ENCODE measurements around the gene SLC25A45.

The SLC25A45 gene

DNA sequence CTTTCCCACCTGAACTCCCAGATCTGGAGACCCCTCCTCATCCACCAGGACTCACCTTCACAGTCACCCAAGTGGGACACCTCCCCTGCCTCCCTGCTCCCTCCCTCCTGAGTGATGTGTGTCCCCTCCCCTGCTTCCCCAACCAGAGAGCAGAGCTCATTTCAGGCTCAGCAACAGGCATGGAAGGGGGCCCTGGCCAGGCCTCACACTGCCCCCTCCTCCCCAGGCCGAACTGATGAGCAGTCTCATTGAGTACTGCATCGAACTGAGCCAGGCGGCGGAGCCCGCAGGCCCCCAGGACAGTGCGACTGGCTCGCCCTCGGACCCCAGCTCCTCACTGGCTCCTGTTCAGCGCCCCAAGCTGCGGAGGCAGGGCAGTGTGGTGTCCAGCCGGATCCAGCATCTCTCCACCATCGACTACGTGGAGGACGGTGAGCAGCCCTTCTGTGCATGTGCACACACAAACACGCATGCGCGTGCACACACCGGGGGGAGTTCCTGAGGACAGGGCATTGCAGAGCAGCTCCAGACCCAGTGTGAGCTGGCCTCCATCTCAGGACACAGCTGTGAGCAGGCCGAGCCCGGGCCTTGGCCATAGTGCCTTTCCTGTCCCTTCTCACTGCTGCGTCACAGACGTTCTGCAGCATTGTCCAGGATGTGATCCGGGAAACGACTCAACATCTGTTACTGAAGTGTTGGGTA lies 22.3 kb upstream of the SLC25A45 start:
- no peak for DNase-seq (ENCODE audit: low spot score)

DNA sequence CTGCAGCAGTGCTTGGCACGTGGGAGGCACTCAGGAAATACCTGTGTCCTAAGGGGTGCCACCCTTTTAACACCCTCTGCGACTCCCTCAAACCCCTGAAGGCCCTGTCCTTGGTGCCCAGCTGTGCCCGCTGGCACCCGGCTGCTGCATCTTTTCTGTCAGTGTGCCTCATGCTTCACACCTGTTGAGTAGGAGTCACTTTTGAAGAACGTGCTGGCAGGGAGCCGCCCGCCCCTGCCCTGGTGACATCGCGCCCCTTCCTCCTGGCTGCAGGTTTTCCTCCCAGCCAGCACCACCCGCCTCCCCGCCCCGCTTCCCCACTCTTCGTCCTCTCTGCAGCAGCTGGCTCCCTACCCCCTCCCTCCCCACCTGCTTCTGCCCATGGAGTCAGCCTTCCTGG lies 21.8 kb upstream of the SLC25A45 start:
- DNase-seq (ENCODE audit: low spot score), result no peak

DNA sequence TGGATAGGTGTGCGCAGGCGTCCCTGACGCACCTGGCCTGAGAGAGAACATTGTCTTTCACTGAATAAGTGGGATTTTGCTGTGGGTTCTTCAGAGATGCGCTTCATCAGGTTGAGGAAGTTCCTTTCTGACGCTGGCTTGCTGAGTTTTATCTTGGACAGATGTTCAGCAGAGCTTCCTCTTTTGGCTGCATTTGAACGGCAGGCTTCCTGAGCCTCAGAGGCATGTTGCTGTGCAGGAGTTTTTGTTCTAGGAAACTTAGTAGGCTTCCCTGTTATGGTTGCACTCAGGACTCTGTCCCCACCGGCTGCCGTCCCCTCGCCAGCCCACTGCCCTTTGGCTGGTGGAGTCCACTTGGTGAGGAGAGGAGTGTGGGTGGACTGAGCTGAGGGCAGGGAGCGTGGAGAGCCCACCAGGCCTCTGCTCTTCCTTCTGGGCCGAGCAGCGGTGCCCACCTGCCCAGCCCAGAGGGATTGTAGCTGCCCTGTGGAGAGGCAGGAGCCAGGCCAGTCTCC lies 21.2 kb upstream of the SLC25A45 start:
- DNase-seq (ENCODE audit: low spot score), result peak; percentile 42

DNA sequence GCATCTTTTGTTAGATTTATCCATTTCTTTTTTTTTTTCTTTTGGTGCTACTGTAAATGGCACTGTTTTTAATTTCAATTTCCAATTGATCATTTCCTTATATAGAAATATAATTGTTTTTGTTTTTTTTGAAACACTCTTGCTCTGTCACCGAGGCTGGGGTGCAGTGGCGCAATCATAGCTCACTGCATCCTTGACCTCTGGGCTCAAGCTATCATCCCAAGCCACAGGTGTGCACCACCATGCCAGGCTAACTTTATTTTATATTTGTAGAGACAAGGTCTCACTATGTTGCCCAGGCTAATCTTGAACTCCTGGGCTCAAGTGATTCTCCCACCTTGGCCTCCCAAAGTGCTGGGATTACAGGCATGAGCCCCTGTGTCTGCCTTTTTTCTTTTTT lies 20.3 kb upstream of the SLC25A45 start:
- DNase-seq (ENCODE audit: low spot score), result no peak

DNA sequence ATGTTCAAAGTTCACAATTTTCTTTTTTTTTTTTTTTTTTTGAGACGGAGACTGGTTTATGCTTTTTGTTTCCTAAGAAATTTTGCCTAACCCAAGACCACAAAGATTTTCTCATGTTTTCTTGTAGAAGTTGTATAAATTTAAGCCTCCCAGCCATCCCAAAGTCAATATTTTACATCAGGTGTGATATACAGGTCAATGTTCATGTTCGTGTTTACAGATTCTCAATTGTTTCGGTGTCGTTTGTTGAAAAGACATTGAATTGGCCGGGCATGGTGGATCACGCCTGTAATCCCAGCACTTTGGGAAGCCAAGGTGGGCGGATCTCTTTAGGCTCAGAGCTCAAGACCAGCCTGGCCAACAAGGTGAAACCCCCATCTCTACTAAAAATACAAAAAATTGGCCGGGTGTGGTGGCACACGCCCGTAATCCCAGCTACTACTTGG lies 19.4 kb upstream of the SLC25A45 start:
- DNase-seq (ENCODE audit: low spot score), result no peak

DNA sequence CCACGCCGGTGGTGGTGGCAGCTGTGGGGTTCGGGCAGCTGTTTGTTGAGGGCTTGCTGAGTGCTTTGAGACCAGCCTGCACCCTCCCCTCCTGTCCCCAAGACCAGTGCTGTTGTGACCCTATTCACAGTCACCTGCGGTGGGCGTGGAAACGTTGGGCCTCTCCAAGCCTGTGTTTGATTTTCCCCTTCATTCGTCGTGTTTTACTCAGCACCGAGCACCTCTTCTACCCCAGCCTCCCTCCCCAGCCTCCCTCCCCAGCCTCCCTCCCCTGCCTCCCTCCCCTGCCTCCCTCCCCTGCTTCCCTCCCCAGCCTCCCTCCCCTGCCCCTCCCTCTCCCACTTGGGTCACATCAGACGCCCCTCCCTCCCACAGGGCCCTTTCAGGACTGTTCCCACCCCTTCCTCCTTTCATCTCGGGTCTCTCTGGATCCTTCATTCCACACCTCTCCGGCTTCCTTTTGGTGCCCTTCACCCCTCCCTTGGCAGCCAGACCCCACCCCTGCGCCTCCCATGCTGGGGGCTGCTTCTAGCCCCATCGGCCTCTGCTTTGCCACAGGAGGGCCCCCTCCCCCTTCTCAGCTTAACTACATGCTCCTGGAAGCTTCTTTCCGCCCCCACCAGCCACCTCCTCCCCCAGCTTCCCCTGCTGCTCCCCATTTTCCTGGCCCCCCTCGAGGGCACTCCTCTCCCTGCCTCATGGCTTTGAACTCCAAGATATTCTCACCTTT lies 18.8 kb upstream of the SLC25A45 start:
- DNase-seq (ENCODE audit: low spot score), result no peak

DNA sequence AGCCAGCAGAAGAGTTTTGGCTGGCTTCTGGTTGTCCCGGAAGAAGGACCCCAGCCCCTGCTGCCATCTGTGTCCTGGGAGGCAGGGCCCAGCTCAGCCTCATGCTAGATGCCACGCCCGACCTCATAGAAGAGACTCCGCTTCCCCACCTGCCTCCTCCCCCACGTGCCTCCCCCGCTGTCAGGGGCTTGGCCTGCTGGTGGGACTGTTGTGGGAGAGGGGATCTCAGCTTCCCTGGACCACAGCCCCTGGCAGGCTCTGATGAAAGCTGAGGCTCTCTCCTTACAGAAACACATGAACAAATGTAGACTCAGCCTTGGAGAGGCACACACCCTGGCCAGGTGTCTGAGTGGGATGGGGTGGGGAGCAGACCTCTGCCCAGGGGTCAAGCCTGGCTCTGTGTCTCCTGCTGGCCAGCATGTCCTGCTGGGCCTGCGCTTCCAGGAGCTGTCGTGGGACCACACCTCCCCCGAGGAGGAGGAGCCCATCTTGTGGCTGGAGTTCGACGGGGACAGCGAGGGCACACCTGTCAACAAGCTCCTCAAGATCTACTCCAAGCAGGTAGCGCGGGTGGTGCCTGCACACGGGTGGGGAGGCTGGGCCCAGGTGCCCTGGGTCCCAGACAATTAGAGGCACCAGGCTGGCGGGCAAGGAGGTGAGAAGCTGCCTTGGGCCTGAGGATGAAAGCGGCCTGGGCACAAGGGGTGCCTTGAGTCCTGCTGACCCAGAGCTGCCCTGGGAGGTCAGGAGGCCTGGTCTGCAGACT lies 18.0 kb upstream of the SLC25A45 start:
- DNase-seq (ENCODE audit: low spot score), result no peak

DNA sequence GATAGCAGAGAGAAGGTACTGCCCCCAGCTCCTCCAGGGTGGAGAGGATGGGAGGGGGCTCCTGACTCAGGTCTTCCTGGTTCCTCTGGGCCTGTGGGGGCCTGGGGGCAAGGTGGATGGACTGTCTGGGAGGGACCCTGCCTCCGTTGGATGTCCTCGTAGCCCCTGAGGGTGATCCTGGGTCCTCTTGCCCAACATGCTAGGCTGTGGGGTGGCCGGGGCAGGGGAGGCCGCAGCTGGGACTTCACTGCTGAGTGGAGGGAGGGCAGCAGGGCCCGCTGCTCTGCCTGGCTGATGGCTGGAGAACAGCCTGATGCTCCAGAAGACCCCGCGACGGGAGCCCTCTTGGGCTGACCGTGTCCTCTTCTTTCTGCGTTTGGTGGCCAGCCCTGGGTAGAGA lies 17.4 kb upstream of the SLC25A45 start:
- DNase-seq (ENCODE audit: low spot score), result no peak

DNA sequence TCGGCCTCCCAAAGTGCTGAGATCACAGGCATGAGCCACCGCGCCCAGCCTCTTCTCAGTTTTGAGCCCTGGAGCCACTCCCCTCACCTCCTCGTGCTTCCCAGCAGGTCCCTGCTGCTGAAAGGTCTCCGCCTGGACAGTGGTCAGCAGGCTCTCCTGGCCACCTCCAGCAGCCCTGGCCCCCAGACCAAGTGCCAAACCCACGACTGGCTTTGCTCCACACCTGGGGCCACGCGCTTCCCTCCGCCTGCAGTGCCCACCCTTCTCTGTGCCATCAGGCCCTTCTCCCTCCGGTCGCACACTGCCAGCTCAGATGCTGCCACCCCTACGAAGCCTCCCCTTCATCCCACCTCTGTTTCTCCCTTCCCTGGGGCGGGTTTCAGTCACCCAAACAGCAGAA lies 16.8 kb upstream of the SLC25A45 start:
- DNase-seq (ENCODE audit: low spot score), result no peak

DNA sequence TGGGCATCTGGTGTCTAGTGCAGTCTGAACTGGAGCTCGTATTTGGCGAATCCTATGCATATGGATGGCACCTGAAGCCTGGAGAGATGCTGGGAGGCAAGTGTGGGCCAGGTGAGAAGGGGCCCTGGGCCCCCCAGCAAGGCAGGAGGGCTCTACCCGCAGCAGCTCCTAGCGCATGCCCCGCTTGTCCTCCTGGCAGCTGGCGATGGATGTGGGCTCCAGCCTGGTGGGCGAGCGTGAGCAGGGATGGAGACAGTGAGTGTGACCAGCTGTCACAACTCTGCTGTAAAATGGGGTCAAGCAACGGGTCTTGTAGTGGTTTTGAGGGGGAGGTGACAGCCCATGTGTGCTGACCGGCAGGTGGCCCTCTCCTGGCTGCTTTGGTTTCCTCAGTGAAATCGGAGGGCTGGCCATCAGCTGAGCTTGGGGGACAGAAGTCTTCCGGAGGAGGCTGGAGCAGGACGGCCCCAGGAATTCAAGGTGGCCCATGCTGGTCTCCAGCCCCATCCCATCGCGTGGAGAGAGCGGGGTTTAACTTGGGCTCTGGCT lies 16.0 kb upstream of the SLC25A45 start:
- no peak for DNase-seq (ENCODE audit: low spot score)

DNA sequence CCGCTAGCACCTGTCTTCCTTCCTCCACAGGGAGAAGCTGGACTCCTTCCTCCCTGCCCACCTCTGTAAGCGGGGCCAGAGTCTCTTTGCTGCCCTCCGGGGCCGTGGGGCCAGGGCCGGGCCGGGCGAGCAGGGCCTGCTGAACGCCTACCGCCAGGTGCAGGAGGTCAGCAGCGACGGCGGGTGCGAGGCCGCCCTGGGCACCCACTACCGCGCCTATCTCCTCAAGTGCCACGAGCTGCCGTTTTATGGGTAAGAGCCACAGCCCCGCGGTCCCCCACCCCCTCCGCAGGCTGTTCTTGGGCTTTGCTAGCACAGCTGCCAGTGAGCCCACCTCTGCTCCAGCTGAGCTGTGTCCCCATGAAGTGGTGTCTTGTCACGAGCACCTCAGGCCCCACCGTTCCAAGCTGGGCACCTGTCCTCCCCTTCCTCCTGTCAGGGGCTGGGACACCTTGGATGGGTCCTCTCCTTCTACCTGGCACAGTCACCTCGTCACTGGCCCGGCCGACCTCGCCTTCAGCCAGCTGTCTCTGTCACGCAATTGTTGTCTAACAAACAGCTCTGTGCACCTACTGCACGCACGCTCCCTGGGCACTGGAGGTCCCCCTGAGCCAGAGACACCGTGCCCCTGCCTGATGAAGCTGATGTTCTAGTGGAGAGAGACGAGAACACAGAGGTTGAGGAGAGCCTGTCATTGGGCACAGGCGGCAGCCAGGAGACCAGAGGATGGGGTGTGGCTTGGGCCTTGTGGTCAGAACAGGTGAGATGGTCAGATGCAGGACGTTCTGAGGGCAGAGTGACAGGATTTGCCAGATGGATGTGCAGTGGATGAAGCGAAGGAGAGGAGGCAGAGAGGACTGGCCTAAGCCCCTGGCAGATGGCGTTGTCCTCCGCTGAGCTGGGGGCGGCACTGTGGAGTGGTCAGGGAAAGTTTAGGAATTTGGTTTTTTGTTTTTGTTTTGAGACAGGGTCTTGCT lies 14.6 kb upstream of the SLC25A45 start:
- no peak for DNase-seq (ENCODE audit: low spot score)

DNA sequence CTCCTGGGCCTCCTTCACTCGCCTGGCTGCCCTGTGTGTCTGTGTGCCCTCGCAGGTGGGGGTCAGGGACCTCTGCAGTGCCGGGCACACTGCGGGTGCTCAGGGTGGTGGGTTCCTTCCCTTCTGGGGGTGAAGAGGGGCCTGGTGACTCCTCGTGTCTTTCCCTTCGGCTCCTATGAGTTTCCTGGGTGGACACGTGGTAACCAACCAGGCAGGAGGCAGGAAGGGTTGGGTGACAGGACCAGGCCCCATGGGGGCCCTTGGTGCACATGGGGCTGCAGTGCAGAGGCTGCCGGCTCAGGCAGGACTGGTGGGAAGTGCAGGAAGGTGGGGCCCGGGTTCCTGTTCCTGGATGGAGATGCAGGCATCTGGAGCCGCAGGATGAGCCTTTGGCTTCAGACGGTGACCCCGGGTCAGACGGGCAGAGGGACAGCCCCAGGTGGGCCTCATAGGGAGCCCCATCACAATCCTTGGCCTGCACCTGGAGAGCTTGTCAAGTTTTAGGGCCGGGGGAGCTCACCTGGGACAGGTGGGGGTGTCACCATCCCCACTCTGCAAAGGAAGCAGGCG lies 13.6 kb upstream of the SLC25A45 start:
- DNase-seq (ENCODE audit: low spot score), result no peak

DNA sequence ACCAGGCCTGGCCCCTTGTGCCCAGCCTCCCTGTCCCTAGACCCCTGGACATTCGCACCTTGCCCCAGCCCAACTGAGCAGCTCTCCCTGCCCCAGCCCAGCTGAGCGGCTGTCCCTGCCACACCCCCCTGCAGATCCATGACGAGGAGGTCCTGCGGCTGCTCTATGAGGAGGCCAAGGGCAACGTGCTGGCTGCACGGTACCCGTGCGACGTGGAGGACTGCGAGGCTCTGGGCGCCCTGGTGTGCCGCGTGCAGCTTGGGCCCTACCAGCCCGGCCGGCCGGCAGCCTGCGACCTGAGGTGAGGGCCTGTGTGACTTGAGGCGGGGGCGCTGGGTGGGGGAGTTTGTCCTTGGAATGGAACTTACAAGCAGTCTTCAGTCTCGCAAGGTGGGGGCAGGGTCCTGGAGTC lies 11.7 kb upstream of the SLC25A45 start:
- DNase-seq (ENCODE audit: low spot score), result no peak

DNA sequence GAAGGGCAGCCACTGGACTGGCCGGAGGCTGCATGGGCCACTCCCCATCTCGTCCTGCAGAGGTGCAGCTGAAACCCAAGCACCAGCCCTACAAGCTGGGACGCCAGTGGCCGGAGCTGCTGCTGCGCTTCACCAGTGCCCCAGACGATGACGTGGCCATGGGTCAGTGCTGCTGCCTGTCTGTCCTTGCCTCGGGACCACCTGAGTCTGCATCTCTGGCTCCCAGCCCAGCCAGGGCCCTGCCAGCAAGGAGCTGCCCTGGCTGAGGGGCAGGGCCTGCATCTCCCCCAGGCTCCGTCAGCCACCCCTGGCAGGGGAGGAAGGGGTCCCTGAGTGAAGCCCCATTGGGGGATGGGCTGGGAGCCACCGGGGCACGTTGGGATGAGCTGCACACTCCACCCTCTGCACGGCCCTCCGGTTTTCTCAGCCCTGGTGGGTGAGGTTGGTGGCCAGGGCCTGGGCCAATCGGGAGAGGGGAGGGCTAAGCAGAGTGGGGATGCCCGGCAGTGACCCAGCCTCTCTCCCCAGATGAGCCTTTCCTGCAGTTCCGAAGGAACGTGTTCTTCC lies 11.2 kb upstream of the SLC25A45 start:
- no peak for DNase-seq (ENCODE audit: low spot score)

DNA sequence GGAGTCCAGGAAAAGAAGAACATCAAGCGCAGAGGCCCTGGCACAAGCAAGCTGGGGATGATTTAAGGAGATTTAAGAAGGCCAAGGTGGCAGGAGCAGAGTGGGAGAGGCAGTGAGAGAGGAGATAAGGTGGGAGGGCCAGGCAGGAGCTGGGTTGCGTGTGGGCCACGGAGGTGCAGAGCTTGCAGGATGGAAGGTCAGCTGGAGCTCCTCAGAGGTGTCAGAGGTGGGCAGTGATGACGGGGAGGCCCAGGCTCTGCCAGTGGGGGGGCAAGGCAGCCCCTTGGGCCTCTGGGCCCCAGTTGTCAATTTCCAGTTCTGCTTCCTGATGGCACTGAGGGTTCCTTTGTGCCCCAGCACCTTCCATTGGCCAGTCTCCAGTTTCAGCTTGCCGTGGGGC lies 10.5 kb upstream of the SLC25A45 start:
- no peak for DNase-seq (ENCODE audit: low spot score)

DNA sequence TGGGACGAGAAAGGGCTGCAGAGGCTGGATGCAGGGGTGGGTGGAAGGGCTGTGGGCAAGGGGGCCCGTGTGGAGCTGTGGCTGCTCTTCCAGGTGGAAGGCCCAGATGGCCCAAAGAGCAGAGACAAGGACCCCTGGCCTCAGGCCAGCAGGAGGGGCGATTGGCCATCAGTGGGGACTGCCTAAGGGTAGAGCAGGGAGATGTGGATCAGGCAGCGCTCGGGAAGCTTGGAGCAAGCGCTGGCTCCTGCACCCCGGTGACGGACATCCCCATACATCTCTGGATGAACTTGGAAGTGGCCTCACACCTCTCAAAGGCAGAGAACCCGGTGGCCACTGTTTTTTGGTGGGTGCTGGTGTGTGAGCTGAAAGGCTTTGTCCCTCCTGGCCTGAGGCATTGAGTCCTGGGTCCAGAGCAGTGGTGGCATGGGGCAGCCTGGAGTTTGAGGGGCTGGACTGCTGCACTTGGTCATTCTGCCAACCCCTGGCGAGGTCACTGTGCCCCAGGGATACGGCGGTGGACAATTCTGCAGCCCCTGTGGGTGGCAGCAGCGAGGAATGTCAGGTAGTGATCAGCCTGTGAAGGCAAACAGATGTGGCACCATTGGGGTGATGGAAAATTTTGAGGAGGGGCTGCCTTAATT lies 9.9 kb upstream of the SLC25A45 start:
- no peak for DNase-seq (ENCODE audit: low spot score)

DNA sequence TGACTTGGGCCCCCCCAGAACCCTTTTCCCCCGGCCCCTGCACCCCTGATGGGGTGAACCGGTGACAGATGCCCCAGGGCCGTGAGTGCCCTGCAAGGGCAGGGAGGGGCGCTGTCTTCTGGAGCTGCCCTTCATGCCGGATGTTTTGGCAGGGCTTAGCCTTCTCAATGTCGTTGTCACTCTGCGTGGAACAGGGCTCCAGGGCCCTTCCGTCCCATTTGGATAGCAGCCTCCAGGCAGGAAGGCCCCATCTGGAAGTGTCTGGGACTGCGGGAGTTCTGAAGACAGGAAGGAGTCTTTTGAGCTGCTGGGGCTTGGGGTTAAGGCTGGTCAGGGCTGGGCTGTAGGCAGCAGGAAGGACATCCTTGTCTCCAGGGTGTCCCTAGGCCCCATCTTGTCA lies 8.6 kb upstream of the SLC25A45 start:
- no peak for DNase-seq (ENCODE audit: low spot score)

DNA sequence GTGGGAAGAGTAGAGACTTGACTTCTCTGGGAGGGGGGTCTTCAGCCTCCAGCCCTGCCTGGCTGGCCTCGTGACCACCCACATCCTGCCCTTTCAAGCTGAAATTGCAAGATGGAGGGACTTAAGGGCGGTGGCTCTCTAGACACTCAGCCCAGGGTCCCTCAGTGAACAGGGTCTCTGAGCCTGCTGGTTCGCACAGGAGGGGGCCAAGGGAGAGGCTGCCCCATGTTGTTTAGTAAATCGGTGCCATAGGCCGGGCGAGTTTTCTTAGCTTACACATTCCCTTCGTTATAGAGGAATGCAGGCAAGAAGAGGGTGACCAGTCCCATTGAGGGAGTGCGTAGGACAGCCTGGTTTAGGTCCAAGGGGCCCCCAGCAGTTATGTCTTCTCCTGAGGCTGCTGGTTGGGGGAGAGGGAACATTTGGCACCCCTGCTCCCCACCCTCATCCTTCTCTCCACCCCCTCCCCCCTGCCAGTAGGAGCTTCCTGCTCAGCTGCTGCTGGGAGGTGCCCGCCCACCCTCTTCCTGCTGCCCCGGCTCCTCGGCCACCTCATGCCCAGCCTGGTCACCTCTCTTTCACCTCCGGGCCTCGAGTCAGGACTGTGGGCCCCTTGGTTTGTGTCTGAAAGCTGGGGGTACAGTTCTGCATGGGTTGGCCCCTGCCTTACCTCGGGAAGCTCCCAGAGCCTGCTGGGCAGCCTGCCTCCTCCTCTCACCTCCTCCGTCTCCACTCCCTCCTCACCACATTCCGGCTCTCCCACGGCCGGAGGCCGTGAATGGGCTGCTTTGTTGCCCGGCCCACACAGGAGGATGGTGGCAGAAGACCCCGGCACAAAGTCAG lies 7.9 kb upstream of the SLC25A45 start:
- DNase-seq (ENCODE audit: low spot score), result no peak
